ENCODE results near the gene RALGAPA1. TPM values are rescaled to one million over a fixed set of nuclear protein-coding genes. Genes with fewer than 3 reads are reported as not detected.

Gene RALGAPA1
- polyA plus RNA-seq, 1 donor (not counting 4 experiments of a cell fraction or from before 2014, with no cell fraction given) = 12.1 TPM

GRCh38 chr14:35543006-35543405, 266.1 kb downstream of the RALGAPA1 start:
- Histone ChIP-seq H3K4me1 (ENCODE audit: control insufficient read depth, extremely low read depth, insufficient read depth, low read length) (no peaks in the 10 kb centered on the region), H3K27ac (ENCODE audit: control insufficient read depth, insufficient read depth, low read length) (no peak overlapping the region), H3K36me3 (ENCODE audit: control insufficient read depth in 2 of 2, extremely low read depth in 1 of 2, insufficient read depth in 2 of 2, low read length in 2 of 2) (no peaks in the 10 kb centered on the region), H3K4me2 (ENCODE audit: control insufficient read depth, extremely low read depth, insufficient read depth, low read depth, low read length) (no peak overlapping the region), H3K9me1 (ENCODE audit: control insufficient read depth, extremely low read depth, insufficient read depth, low read length) (no peaks in the 10 kb centered on the region), H3K9ac (ENCODE audit: control insufficient read depth, extremely low read depth, insufficient read depth, low read length) (no peak overlapping the region), H4K20me1 (ENCODE audit: control insufficient read depth, extremely low read depth, insufficient read depth, low read length) (no peaks in the 10 kb centered on the region), H3K79me2 (ENCODE audit: control insufficient read depth, insufficient read depth, low read length) (no peaks in the 10 kb centered on the region), H3K4me3 (ENCODE audit: control insufficient read depth in 2 of 3, extremely low read depth in 1 of 3, insufficient read depth in 2 of 3, low read depth in 1 of 3, low read length in 3 of 3) (no peak overlapping the region), H3K9me3 (ENCODE audit: control insufficient read depth, low read depth, low read length) (no peaks in the 10 kb centered on the region), H3K27me3 (ENCODE audit: control insufficient read depth, extremely low read depth, insufficient read depth, low read length) (no peaks in the 10 kb centered on the region), H2AFZ (ENCODE audit: control insufficient read depth, low read length) (no peak overlapping the region)
- DNase-seq (ENCODE audit: low read depth, low spot score) (no peak), FAIRE-seq (no peak)
- no peak for TF ChIP-seq EZH2 (IDR thresholded peaks at IDR 0.05; ENCODE audit: low read length)
- TF ChIP-seq CTCF (optimal IDR thresholded peaks at IDR 0.05 in 1 of 3, IDR thresholded peaks at IDR 0.05 in 1 of 3, conservative IDR thresholded peaks at IDR 0.05 in 1 of 3; ENCODE audit: extremely low read depth in 1 of 3, insufficient read depth in 2 of 3, low read length in 3 of 3) = no peak
- dilution Hi-C loops (cut with MboI; ENCODE audit: extremely low pct_ligation_motif_present, low sequenced_read_pairs) = no loop called here

- Histone ChIP-seq H3K9me3 (ENCODE audit: control insufficient read depth, low read depth, low read length) (no peaks in the 10 kb centered on the region), H3K4me1 (ENCODE audit: control insufficient read depth, extremely low read depth, insufficient read depth, low read length) (no peaks in the 10 kb centered on the region), H3K4me2 (ENCODE audit: control insufficient read depth, extremely low read depth, insufficient read depth, low read depth, low read length) (no peak overlapping the region), H3K79me2 (ENCODE audit: control insufficient read depth, insufficient read depth, low read length) (no peaks in the 10 kb centered on the region), H3K36me3 (ENCODE audit: control insufficient read depth in 2 of 2, extremely low read depth in 1 of 2, insufficient read depth in 2 of 2, low read length in 2 of 2) (no peaks in the 10 kb centered on the region), H3K27ac (ENCODE audit: control insufficient read depth, insufficient read depth, low read length) (no peak overlapping the region), H3K9me1 (ENCODE audit: control insufficient read depth, extremely low read depth, insufficient read depth, low read length) (no peaks in the 10 kb centered on the region), H4K20me1 (ENCODE audit: control insufficient read depth, extremely low read depth, insufficient read depth, low read length) (no peaks in the 10 kb centered on the region), H3K4me3 (ENCODE audit: control insufficient read depth in 2 of 3, extremely low read depth in 1 of 3, insufficient read depth in 2 of 3, low read depth in 1 of 3, low read length in 3 of 3) (no peak overlapping the region), H3K27me3 (ENCODE audit: control insufficient read depth, extremely low read depth, insufficient read depth, low read length) (peaks cover 14% of the 10 kb centered on the region), H3K9ac (ENCODE audit: control insufficient read depth, extremely low read depth, insufficient read depth, low read length) (no peak overlapping the region), H2AFZ (ENCODE audit: control insufficient read depth, low read length) (no peak overlapping the region)
- TF ChIP-seq EZH2 (IDR thresholded peaks at IDR 0.05; ENCODE audit: low read length) = no peak
- no peak for TF ChIP-seq CTCF (optimal IDR thresholded peaks at IDR 0.05 in 1 of 3, IDR thresholded peaks at IDR 0.05 in 1 of 3, conservative IDR thresholded peaks at IDR 0.05 in 1 of 3; ENCODE audit: extremely low read depth in 1 of 3, insufficient read depth in 2 of 3, low read length in 3 of 3)
- DNase-seq (ENCODE audit: low read depth, low spot score) = no peak
- dilution Hi-C loops (cut with MboI; ENCODE audit: extremely low pct_ligation_motif_present, low sequenced_read_pairs) = no loop called here
- FAIRE-seq = no peak
Observed at GRCh38 chr14:35539969-35540368, 269.1 kb downstream of the RALGAPA1 start.
